T-cell (primary cell): ENCODE results near the gene LTB. TPM values are rescaled to one million over a fixed set of nuclear protein-coding genes. Genes with fewer than 3 reads are reported as not detected.
"Not testable (repeated sequence)": the region's sequence is repeated elsewhere in the genome, so short reads cannot be mapped to it uniquely, and the experiment has no call there.

Source experiments
- ATAC-seq, 4 experiments: fragments of 200-7000 bp in 3 of 4; fragments of 150-1000 bp in 1 of 4; cut with Tn5 transposase; replicated peaks in 1 of 4; 1 replicate in 3 of 4; 2 replicates in 1 of 4; pipeline ENCODE4 v1.10.0; 2021; ENCODE audit warnings: moderate library complexity in 3 of 4, mild to moderate bottlenecking in 2 of 4, moderate number of reproducible peaks in 1 of 4
- CTCF ChIA-PET, 2 donors: fragments of 300-600 bp; sonication (Branson Sonifier 250); formaldehyde crosslinking; loops; one replicate each; lab custom pipeline; 2022; ENCODE audit warnings: antibody characterized with exemption in 2 of 2; lab: Charles Lee
- POLR2A ChIA-PET, 2 donors: fragments of 300-600 bp; sonication (Branson Sonifier 250); formaldehyde crosslinking; loops; one replicate each; lab custom pipeline; 2022; ENCODE audit warnings: antibody characterized with exemption in 2 of 2; lab: Charles Lee
- DNase-seq, 35 experiments: peaks; one replicate each; pipeline versions ENCODE4 v3.0.0 to v3.0.0-alpha.2; 2013 to 2023
- H3K27ac ChIP-seq: one replicate; pipeline ENCODE4 v1.5.1; 2013; ENCODE audit warnings: low read length
- H3K27me3 ChIP-seq, 2 experiments: replicated peaks in 1 of 2; 1 replicate in 1 of 2; 2 replicates in 1 of 2; pipeline versions ENCODE4 v1.6.1 to v1.7.0; 2013; ENCODE audit warnings: low read length in 1 of 2, mixed read lengths in 1 of 2; ENCODE audit not compliant: control insufficient read depth in 2 of 2, insufficient read depth in 2 of 2; ENCODE audit errors: extremely low read depth in 1 of 2
- H3K36me3 ChIP-seq, 2 donors: 1 replicate in 1 of 2; 2 replicates in 1 of 2; pipeline versions ENCODE4 v1.6.1 to v1.7.0; 2013; ENCODE audit warnings: low read length in 1 of 2; ENCODE audit not compliant: control insufficient read depth in 2 of 2, insufficient read depth in 1 of 2; ENCODE audit errors: extremely low read depth in 1 of 2
- H3K4me1 ChIP-seq, 2 experiments: 1 replicate in 1 of 2; 2 replicates in 1 of 2; pipeline versions ENCODE4 v1.6.1 to v1.7.0; 2013; ENCODE audit warnings: low read length in 2 of 2, mixed read lengths in 1 of 2; ENCODE audit not compliant: insufficient read depth in 2 of 2, control insufficient read depth in 1 of 2; ENCODE audit errors: extremely low read depth in 1 of 2
- H3K4me3 ChIP-seq, 2 donors: 1 replicate in 1 of 2; 2 replicates in 1 of 2; pipeline versions ENCODE4 v1.5.1 to v1.7.0; 2013; ENCODE audit warnings: mild to moderate bottlenecking in 2 of 2, low read length in 1 of 2, moderate library complexity in 1 of 2; ENCODE audit not compliant: control insufficient read depth in 1 of 2; ENCODE audit errors: extremely low read depth in 1 of 2
- H3K9me3 ChIP-seq: 2 replicates; pipeline ENCODE4 v1.7.0; 2013
- H3K27ac Mint-ChIP-seq, 2 donors: one replicate each; pipeline ENCODE4 v1.8.0; 2020 to 2021; ENCODE audit warnings: mild to moderate bottlenecking in 2 of 2, mixed read lengths in 2 of 2
- H3K27me3 Mint-ChIP-seq, 2 donors: one replicate each; pipeline ENCODE4 v1.8.0; 2021 to 2022; ENCODE audit warnings: mixed read lengths in 2 of 2
- H3K36me3 Mint-ChIP-seq: one replicate; pipeline ENCODE4 v1.8.0; 2021; ENCODE audit warnings: mixed read lengths
- H3K4me1 Mint-ChIP-seq, 3 donors: one replicate each; pipeline ENCODE4 v1.8.0; 2020 to 2022; ENCODE audit warnings: mixed read lengths in 3 of 3, mild to moderate bottlenecking in 1 of 3
- H3K4me3 Mint-ChIP-seq, 3 donors: one replicate each; pipeline ENCODE4 v1.8.0; 2020 to 2022; ENCODE audit warnings: mild to moderate bottlenecking in 3 of 3, mixed read lengths in 3 of 3, moderate library complexity in 3 of 3
- H3K9me3 Mint-ChIP-seq, 3 donors: one replicate each; pipeline ENCODE4 v1.8.0; 2020 to 2022; ENCODE audit warnings: mixed read lengths in 3 of 3
- WGBS: methylation state at CpG from one replicate; pipeline ENCODE4 v1.1.5; 2013; ENCODE audit warnings: missing lambda C conversion rate; ENCODE audit not compliant: insufficient coverage; 5-methylcytosine and 5-hydroxymethylcytosine counted together
- total RNA-seq, 35 experiments: library from RNA in 6 of 35; stranded (reverse) in 6 of 35; fragments of 120-200 nt in 1 of 35; gene quantifications; one replicate each; pipeline versions ENCODE4 v1.2.1 to v1.2.4 and lab custom pipeline; 2013 to 2026

The LTB gene
- total RNA-seq, 5 donors from 2014 or later (not counting 1 experiment from before 2014, with no cell fraction given) = 398 to 926 (median 813) TPM

GRCh38 chr6:31558631-31559500 is 23.4 kb downstream of the LTB start:
- ChIA-PET POLR2A (interaction anchor here in 1 of 2 donors (1.0 to 1.5 kb wide), 2 partner anchors 26 to 38 kb away, joined by 3 read pairs; no protein-coding TSS in a partner anchor), CTCF (interaction anchor here in 1 of 2 donors (1.1 to 1.3 kb wide), 4 partner anchors 16 to 39 kb away, joined by 3 to 6 read pairs (median 5); partner anchors contain the start of genes LTB, NCR3 and TNF)
- H3K9me3 ChIP-seq = no peaks in the 10 kb centered on the region
- 0% methylated on average over 2 of the region's 14 CpGs for WGBS
- no peaks in the 10 kb centered on the region for H3K9me3 Mint-ChIP-seq
- peak overlapping the region; percentile 81 for H3K27ac ChIP-seq
- H3K4me3 ChIP-seq = peak overlapping the region; percentile 36
- no peaks in the 10 kb centered on the region for H3K27me3 ChIP-seq
- peak overlapping the region; percentile 91 for H3K27ac Mint-ChIP-seq
- H3K36me3 ChIP-seq = peaks cover 0 to 13% of the 10 kb centered on the region in 2 donors
- peak overlapping the region; percentile 66 to 92 (median 74) for H3K4me3 Mint-ChIP-seq
- peaks cover 67 to 77% (median 70%) of the 10 kb centered on the region in 3 donors for H3K4me1 Mint-ChIP-seq
- ATAC-seq (peak; percentile 77 to 84 (median 80)), DNase-seq (peak in 31 of 35 experiments; percentile 41 to 82 (median 61))
- no peaks in the 10 kb centered on the region for H3K27me3 Mint-ChIP-seq
- H3K4me1 ChIP-seq = peaks cover 36 to 66% of the 10 kb centered on the region in 2 experiments
- peaks cover 27% of the 10 kb centered on the region for H3K36me3 Mint-ChIP-seq

GRCh38 chr6:31558318-31558625 is 24.0 kb downstream of the LTB start:
- H3K9me3 Mint-ChIP-seq = no peaks in the 10 kb centered on the region
- H3K4me1 Mint-ChIP-seq = peaks cover 63 to 73% (median 66%) of the 10 kb centered on the region in 3 donors
- Histone ChIP-seq H3K36me3 (peaks cover 0 to 12% of the 10 kb centered on the region in 2 donors), H3K4me1 (peaks cover 36 to 66% of the 10 kb centered on the region in 2 experiments), H3K27me3 (no peaks in the 10 kb centered on the region), H3K27ac (peak overlapping the region; percentile 81), H3K9me3 (no peaks in the 10 kb centered on the region), H3K4me3 (peak overlapping the region; percentile 27 to 36)
- peak overlapping the region; percentile 66 to 92 (median 74) for H3K4me3 Mint-ChIP-seq
- DNase-seq (no peak), ATAC-seq (no peak)
- ChIA-PET CTCF (interaction anchor here in 1 of 2 donors (1.1 to 1.3 kb wide), 2 partner anchors 17 to 35 kb away, joined by 3 to 5 read pairs; partner anchors contain the start of genes NCR3 and TNF), POLR2A (interaction anchor here in 1 of 2 donors (1.5 kb wide), 1 partner anchor 26 kb away, joined by 3 read pairs; no protein-coding TSS in a partner anchor)
- H3K36me3 Mint-ChIP-seq = peaks cover 24% of the 10 kb centered on the region
- 64% methylated on average over 8 of the region's 8 CpGs for WGBS
- H3K27me3 Mint-ChIP-seq = no peaks in the 10 kb centered on the region
- H3K27ac Mint-ChIP-seq = peak overlapping the region; percentile 91

- Histone ChIP-seq H3K27me3 (no peaks in the 10 kb centered on the region), H3K27ac (peak overlapping the region; percentile 81), H3K4me1 (peaks cover 36 to 66% of the 10 kb centered on the region in 2 experiments), H3K9me3 (no peaks in the 10 kb centered on the region), H3K36me3 (peaks cover 0 to 12% of the 10 kb centered on the region in 2 donors), H3K4me3 (peak overlapping the region in 1 of 2 donors; percentile 27)
- CTCF ChIA-PET = no interaction called here
- POLR2A ChIA-PET = interaction anchor here in 1 of 2 donors (0.6 kb wide), 1 partner anchor 39 kb away, joined by 8 read pairs; no protein-coding TSS in a partner anchor
- H3K27me3 Mint-ChIP-seq = no peaks in the 10 kb centered on the region
- peak overlapping the region; percentile 44 to 71 for H3K27ac Mint-ChIP-seq
- no peaks in the 10 kb centered on the region for H3K9me3 Mint-ChIP-seq
- 74% methylated on average over 13 of the region's 24 CpGs for WGBS
- peaks cover 19% of the 10 kb centered on the region for H3K36me3 Mint-ChIP-seq
- ATAC-seq (no peak), DNase-seq (no peak)
- peak overlapping the region in 1 of 3 donors; percentile 92 for H3K4me3 Mint-ChIP-seq
- H3K4me1 Mint-ChIP-seq = peaks cover 57 to 68% (median 63%) of the 10 kb centered on the region in 3 donors
These were observed 24.5 kb downstream of the LTB start for GRCh38 chr6:31557443-31558317.

GRCh38 chr6:31556307-31556706 is 25.9 kb downstream of the LTB start:
- H3K27me3 ChIP-seq = no peaks in the 10 kb centered on the region
- no peaks in the 10 kb centered on the region for H3K27me3 Mint-ChIP-seq
- POLR2A ChIA-PET = no interaction called here
- DNase-seq = no peak
- ATAC-seq = no peak
- no peaks in the 10 kb centered on the region for H3K9me3 Mint-ChIP-seq
- peaks cover 0 to 9% of the 10 kb centered on the region in 2 donors for H3K36me3 ChIP-seq
- no peak overlapping the region for H3K4me3 Mint-ChIP-seq
- CTCF ChIA-PET = interaction anchor here (1.0 to 2.0 kb wide), 4 partner anchors 20 to 42 kb away, joined by 4 to 9 read pairs (median 4); partner anchors contain the start of gene LST1 (in 1 of the 2)
- no peak overlapping the region for H3K4me3 ChIP-seq
- H3K9me3 ChIP-seq = no peaks in the 10 kb centered on the region
- H3K4me1 Mint-ChIP-seq = peaks cover 51 to 62% (median 59%) of the 10 kb centered on the region in 3 donors
- peak overlapping the region; percentile 15 for H3K27ac ChIP-seq
- H3K4me1 ChIP-seq = peaks cover 36 to 64% of the 10 kb centered on the region in 2 experiments
- WGBS = no CpG with 5 or more reads among the region's 3 CpGs
- peaks cover 13% of the 10 kb centered on the region for H3K36me3 Mint-ChIP-seq
- peak overlapping the region in 1 of 2 donors; percentile 73 for H3K27ac Mint-ChIP-seq

GRCh38 chr6:31551371-31551770 is 30.9 kb downstream of the LTB start:
- H3K36me3 Mint-ChIP-seq, H3K27ac ChIP-seq, H3K27me3 Mint-ChIP-seq, H3K27me3 ChIP-seq, H3K36me3 ChIP-seq, H3K4me3 Mint-ChIP-seq, H3K4me3 ChIP-seq, H3K9me3 Mint-ChIP-seq, H3K9me3 ChIP-seq: not testable (repeated sequence)
- H3K4me1 Mint-ChIP-seq = peaks cover 26 to 44% (median 39%) of the 10 kb centered on the region in 3 donors
- ChIA-PET POLR2A (interaction anchor here (0.9 to 1.3 kb wide), 4 partner anchors 10 to 46 kb away, joined by 3 to 8 read pairs (median 4); partner anchors contain the start of genes DDX39B (in 1 of the 2) and TNF (in 1 of the 2)), CTCF (interaction anchor here (0.6 to 7.0 kb wide), 18 partner anchors 9 to 294 kb away, joined by 3 to 244 read pairs (median 4); partner anchors contain the start of genes LTB (in 2 of the 2), DDX39B (in 1 of the 2), LST1 (in 1 of the 2) and NCR3 (in 1 of the 2))
- peaks cover 11 to 38% of the 10 kb centered on the region in 2 experiments for H3K4me1 ChIP-seq
- peak in 1 of 4 experiments; percentile 19 for ATAC-seq
- H3K27ac Mint-ChIP-seq = peak overlapping the region; percentile 74 to 82
- 19% methylated on average over 4 of the region's 5 CpGs for WGBS
- DNase-seq = peak in 34 of 35 experiments; percentile 37 to 83 (median 56)
